A549 (cell line): Measurements from ENCODE around the gene TUBA1C.

Source experiments
- CEBPB ChIP-seq, 2 experiments: fragments of >200 bp in 1 of 2; sonication (Bioruptor Twin) in 1 of 2; formaldehyde crosslinking in 1 of 2; IDR thresholded peaks; 2 replicates each; pipeline ENCODE4 v1.6.1; 2012 to 2016
- EP300 ChIP-seq, 2 experiments: fragments of >200 bp; sonication (Bioruptor Twin); formaldehyde crosslinking; IDR thresholded peaks; 2 replicates in 1 of 2; 3 replicates in 1 of 2; pipeline ENCODE4 v1.6.1; 2016 to 2017
- MYC ChIP-seq: IDR thresholded peaks from 2 replicates; pipeline ENCODE4 v1.6.1; 2012; ENCODE audit warnings: mild to moderate bottlenecking, inconsistent platforms, low read length, improper control_type of control experiment, borderline replicate concordance
- NFE2L2 ChIP-seq: fragments of 150-350 bp; conservative IDR thresholded peaks from 2 replicates; pipeline ENCODE4 v1.6.1; 2014; ENCODE audit warnings: low read length
- NPAS2 ChIP-seq: fragments of 250-450 bp; sonication (Bioruptor Pico); IDR thresholded peaks from 2 replicates; pipeline ENCODE4 v1.8.0; 2022; ENCODE audit warnings: mild to moderate bottlenecking, moderate library complexity, borderline replicate concordance
- POLR2A ChIP-seq: IDR thresholded peaks from 2 replicates; pipeline ENCODE4 v1.6.1; 2012; ENCODE audit warnings: mild to moderate bottlenecking, low read length
- RAD21 ChIP-seq, 2 experiments: fragments of >200 bp in 1 of 2; sonication (Bioruptor Twin) in 1 of 2; formaldehyde crosslinking in 1 of 2; IDR thresholded peaks in 1 of 2; conservative IDR thresholded peaks in 1 of 2; 2 replicates in 1 of 2; 3 replicates in 1 of 2; pipeline ENCODE4 v1.6.1; 2012 to 2018; ENCODE audit warnings: inconsistent platforms in 1 of 2
- SREBF2 ChIP-seq: fragments of 450-650 bp; IDR thresholded peaks from 2 replicates; pipeline ENCODE4 v1.6.1; 2014; ENCODE audit warnings: mild to moderate bottlenecking, moderate library complexity
- TF ChIP-seq, protein P1 (sequence below): fragments of >200 bp; sonication (Bioruptor Twin); formaldehyde crosslinking; IDR thresholded peaks from 3 replicates; pipeline ENCODE4 v1.5.1; 2016
- TF ChIP-seq, protein P2 (sequence below): fragments of 200-600 bp; sonication (generic); IDR thresholded peaks from 2 replicates; pipeline ENCODE4 v1.6.1; 2016; ENCODE audit warnings: antibody characterized with exemption, mild to moderate bottlenecking, moderate library complexity
- TF ChIP-seq, protein P3 (sequence below): IDR thresholded peaks from 2 replicates; pipeline ENCODE4 v1.6.1; 2012

DNA sequence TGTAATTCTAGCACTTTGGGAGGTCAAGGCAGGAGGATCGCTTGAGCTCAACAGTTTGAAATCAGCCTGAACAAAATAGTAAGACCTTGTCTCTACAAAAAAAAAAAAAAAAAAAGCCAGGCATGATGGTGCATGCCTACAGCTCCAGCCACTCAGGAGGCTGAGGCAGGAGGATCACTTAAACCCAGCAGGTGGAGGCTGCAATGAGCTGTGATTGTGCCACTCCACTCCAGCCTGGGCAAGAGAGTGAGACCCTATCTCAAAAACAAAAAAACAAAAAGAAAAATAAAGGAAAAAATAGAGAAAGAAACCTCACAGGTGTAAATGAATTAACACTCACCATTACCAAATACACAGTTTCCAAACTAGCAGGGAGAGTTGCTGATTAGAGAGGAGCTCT is 41.8 kb upstream of the TUBA1C start:
- no peak for TF ChIP-seq MYC
- TF ChIP-seq NFE2L2, result no peak
- TF ChIP-seq, protein P1, sequence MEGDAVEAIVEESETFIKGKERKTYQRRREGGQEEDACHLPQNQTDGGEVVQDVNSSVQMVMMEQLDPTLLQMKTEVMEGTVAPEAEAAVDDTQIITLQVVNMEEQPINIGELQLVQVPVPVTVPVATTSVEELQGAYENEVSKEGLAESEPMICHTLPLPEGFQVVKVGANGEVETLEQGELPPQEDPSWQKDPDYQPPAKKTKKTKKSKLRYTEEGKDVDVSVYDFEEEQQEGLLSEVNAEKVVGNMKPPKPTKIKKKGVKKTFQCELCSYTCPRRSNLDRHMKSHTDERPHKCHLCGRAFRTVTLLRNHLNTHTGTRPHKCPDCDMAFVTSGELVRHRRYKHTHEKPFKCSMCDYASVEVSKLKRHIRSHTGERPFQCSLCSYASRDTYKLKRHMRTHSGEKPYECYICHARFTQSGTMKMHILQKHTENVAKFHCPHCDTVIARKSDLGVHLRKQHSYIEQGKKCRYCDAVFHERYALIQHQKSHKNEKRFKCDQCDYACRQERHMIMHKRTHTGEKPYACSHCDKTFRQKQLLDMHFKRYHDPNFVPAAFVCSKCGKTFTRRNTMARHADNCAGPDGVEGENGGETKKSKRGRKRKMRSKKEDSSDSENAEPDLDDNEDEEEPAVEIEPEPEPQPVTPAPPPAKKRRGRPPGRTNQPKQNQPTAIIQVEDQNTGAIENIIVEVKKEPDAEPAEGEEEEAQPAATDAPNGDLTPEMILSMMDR, result no peak
- TF ChIP-seq CEBPB (IDR thresholded peaks at IDR 0.05), result no peak
- TF ChIP-seq RAD21 (conservative IDR thresholded peaks at IDR 0.05 in 1 of 2, IDR thresholded peaks at IDR 0.05 in 1 of 2), result no peak
- no peak for TF ChIP-seq POLR2A
- TF ChIP-seq, protein P2, sequence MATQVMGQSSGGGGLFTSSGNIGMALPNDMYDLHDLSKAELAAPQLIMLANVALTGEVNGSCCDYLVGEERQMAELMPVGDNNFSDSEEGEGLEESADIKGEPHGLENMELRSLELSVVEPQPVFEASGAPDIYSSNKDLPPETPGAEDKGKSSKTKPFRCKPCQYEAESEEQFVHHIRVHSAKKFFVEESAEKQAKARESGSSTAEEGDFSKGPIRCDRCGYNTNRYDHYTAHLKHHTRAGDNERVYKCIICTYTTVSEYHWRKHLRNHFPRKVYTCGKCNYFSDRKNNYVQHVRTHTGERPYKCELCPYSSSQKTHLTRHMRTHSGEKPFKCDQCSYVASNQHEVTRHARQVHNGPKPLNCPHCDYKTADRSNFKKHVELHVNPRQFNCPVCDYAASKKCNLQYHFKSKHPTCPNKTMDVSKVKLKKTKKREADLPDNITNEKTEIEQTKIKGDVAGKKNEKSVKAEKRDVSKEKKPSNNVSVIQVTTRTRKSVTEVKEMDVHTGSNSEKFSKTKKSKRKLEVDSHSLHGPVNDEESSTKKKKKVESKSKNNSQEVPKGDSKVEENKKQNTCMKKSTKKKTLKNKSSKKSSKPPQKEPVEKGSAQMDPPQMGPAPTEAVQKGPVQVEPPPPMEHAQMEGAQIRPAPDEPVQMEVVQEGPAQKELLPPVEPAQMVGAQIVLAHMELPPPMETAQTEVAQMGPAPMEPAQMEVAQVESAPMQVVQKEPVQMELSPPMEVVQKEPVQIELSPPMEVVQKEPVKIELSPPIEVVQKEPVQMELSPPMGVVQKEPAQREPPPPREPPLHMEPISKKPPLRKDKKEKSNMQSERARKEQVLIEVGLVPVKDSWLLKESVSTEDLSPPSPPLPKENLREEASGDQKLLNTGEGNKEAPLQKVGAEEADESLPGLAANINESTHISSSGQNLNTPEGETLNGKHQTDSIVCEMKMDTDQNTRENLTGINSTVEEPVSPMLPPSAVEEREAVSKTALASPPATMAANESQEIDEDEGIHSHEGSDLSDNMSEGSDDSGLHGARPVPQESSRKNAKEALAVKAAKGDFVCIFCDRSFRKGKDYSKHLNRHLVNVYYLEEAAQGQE, result no peak
- TF ChIP-seq SREBF2, result no peak
- TF ChIP-seq, protein P3, sequence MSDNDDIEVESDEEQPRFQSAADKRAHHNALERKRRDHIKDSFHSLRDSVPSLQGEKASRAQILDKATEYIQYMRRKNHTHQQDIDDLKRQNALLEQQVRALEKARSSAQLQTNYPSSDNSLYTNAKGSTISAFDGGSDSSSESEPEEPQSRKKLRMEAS, result no peak
- TF ChIP-seq NPAS2 (CRISPR knock-in tag), result no peak
- TF ChIP-seq EP300 (IDR thresholded peaks at IDR 0.05), result no peak
